H1 (cell line): ENCODE measurements around the gene PTPN1. TPM values are rescaled to one million over a fixed set of nuclear protein-coding genes. Genes with fewer than 3 reads are reported as not detected.

ENCODE experiments used
- CTCF ChIA-PET: fragments of 300-600 bp; sonication (Branson Sonifier 250); formaldehyde crosslinking; loops from one replicate; lab custom pipeline; 2021; ENCODE audit not compliant: partially characterized antibody; lab: Charles Lee
- POLR2A ChIA-PET: fragments of 300-600 bp; sonication (Branson Sonifier 250); formaldehyde crosslinking; loops from one replicate; lab custom pipeline; 2021; ENCODE audit warnings: inconsistent platforms; ENCODE audit not compliant: partially characterized antibody; lab: Charles Lee
- DNase-seq, 2 experiments: peaks; one replicate each; pipeline versions ENCODE4 v3.0.0 to v3.0.0-alpha.2; 2010 to 2022; ENCODE audit warnings: low spot score in 2 of 2, low read depth in 1 of 2, mixed read lengths in 1 of 2
- FAIRE-seq: peaks from 2 replicates; lab custom pipeline; 2011; peaks lifted over from hg19 to GRCh38; lab: Jason Lieb, UNC
- H2AFZ ChIP-seq: 2 replicates; pipeline ENCODE4 v1.8.1; 2012; ENCODE audit warnings: low read length, inconsistent platforms
- H2AK5ac ChIP-seq: 2 replicates; pipeline ENCODE4 v1.6.1; 2013; ENCODE audit warnings: low read depth, low read length
- H2BK120ac ChIP-seq: replicated peaks from 2 replicates; pipeline ENCODE3; 2013; ENCODE audit warnings: low read depth, low read length, inconsistent platforms
- H2BK12ac ChIP-seq: 2 replicates; pipeline ENCODE4 v1.6.1; 2013; ENCODE audit warnings: low read depth, low read length
- H2BK15ac ChIP-seq: 2 replicates; pipeline ENCODE4 v1.6.1; 2013; ENCODE audit warnings: low read length
- H2BK20ac ChIP-seq: 2 replicates; pipeline ENCODE4 v1.6.1; 2013; ENCODE audit warnings: low read length
- H2BK5ac ChIP-seq: 2 replicates; pipeline ENCODE4 v1.6.1; 2013; ENCODE audit warnings: low read depth, low read length
- H3K14ac ChIP-seq: 2 replicates; pipeline ENCODE4 v1.6.1; 2013; ENCODE audit warnings: inconsistent platforms; ENCODE audit not compliant: insufficient read length
- H3K18ac ChIP-seq: 2 replicates; pipeline ENCODE4 v1.6.1; 2013; ENCODE audit warnings: low read length; ENCODE audit errors: extremely low read depth
- H3K23ac ChIP-seq: 2 replicates; pipeline ENCODE4 v1.6.1; 2013; ENCODE audit warnings: inconsistent platforms; ENCODE audit not compliant: insufficient read length
- H3K23me2 ChIP-seq: 2 replicates; pipeline ENCODE4 v1.6.1; 2013; ENCODE audit warnings: low read depth, low read length
- H3K27ac ChIP-seq: 2 replicates; pipeline ENCODE4 v1.6.1; 2011; ENCODE audit warnings: low read depth, low read length, inconsistent platforms
- H3K27me3 ChIP-seq, 4 experiments: replicated peaks in 1 of 4; 1 replicate in 1 of 4; 2 replicates in 3 of 4; pipeline versions ENCODE4 v1.6.1 to v1.8.1; 2011 to 2013; ENCODE audit warnings: low read length in 3 of 4, mild to moderate bottlenecking in 3 of 4, inconsistent platforms in 2 of 4, mixed read lengths in 2 of 4, moderate library complexity in 1 of 4; ENCODE audit not compliant: control insufficient read depth in 3 of 4, insufficient read depth in 3 of 4; ENCODE audit errors: extremely low read depth in 1 of 4
- H3K36me3 ChIP-seq, 4 experiments: 2 replicates each; pipeline versions ENCODE4 v1.6.1 to v1.8.1; 2011 to 2013; ENCODE audit warnings: mild to moderate bottlenecking in 4 of 4, low read length in 3 of 4, moderate library complexity in 2 of 4, control low read depth in 1 of 4, inconsistent platforms in 1 of 4; ENCODE audit not compliant: insufficient read depth in 4 of 4, control insufficient read depth in 2 of 4
- H3K4ac ChIP-seq: replicated peaks from 2 replicates; pipeline ENCODE3; 2013; ENCODE audit warnings: low read length, low read depth, mixed read lengths, inconsistent platforms; ENCODE audit not compliant: insufficient read length
- H3K4me1 ChIP-seq, 4 experiments: replicated peaks in 1 of 4; 1 replicate in 1 of 4; 2 replicates in 3 of 4; pipeline versions ENCODE4 v1.6.1 to v1.8.1; 2011 to 2013; ENCODE audit warnings: low read length in 3 of 4, inconsistent platforms in 2 of 4, mixed read lengths in 1 of 4; ENCODE audit not compliant: insufficient read depth in 4 of 4, control insufficient read depth in 3 of 4
- H3K4me2 ChIP-seq, 2 experiments: 2 replicates each; pipeline versions ENCODE4 v1.6.1 to v1.8.1; 2011 to 2013; ENCODE audit warnings: low read depth in 2 of 2, low read length in 2 of 2, control low read depth in 1 of 2, inconsistent platforms in 1 of 2, mild to moderate bottlenecking in 1 of 2; ENCODE audit not compliant: insufficient read depth in 1 of 2
- H3K4me3 ChIP-seq, 4 experiments: fragments of 200-600, 300-600 bp in 1 of 4; sonication (generic), shearing (Covaris generic), sonication (Bioruptor Twin) in 1 of 4; 2 replicates each; pipeline versions ENCODE4 v1.5.1 to v1.8.1; 2011 to 2016; ENCODE audit warnings: low read length in 4 of 4, low read depth in 3 of 4, control low read depth in 2 of 4, inconsistent platforms in 2 of 4, mild to moderate bottlenecking in 2 of 4, mixed read lengths in 1 of 4, moderate library complexity in 1 of 4; ENCODE audit not compliant: insufficient read depth in 2 of 4; ENCODE audit errors: extremely low read depth in 1 of 4
- H3K56ac ChIP-seq: replicated peaks from 2 replicates; pipeline ENCODE3; 2013; ENCODE audit warnings: low read depth, mild to moderate bottlenecking, mixed read lengths, low read length, inconsistent platforms; ENCODE audit not compliant: insufficient read length
- H3K79me1 ChIP-seq: 2 replicates; pipeline ENCODE4 v1.6.1; 2013; ENCODE audit warnings: low read depth, low read length, control low read depth
- H3K79me2 ChIP-seq, 2 experiments: 2 replicates each; pipeline versions ENCODE4 v1.6.1 to v1.8.1; 2012 to 2013; ENCODE audit warnings: low read length in 2 of 2, mild to moderate bottlenecking in 2 of 2, inconsistent platforms in 1 of 2; ENCODE audit not compliant: insufficient read depth in 2 of 2, control insufficient read depth in 1 of 2
- H3K9ac ChIP-seq, 4 experiments: replicated peaks in 1 of 4; 1 replicate in 1 of 4; 2 replicates in 3 of 4; pipeline versions ENCODE4 v1.6.1 to v1.8.1; 2011 to 2013; ENCODE audit warnings: low read depth in 3 of 4, low read length in 3 of 4, control low read depth in 2 of 4, mild to moderate bottlenecking in 2 of 4, moderate library complexity in 2 of 4, inconsistent platforms in 1 of 4; ENCODE audit errors: extremely low read depth in 1 of 4
- H3K9me3 ChIP-seq, 2 experiments: 2 replicates each; pipeline versions ENCODE4 v1.6.1 to v1.8.1; 2012 to 2013; ENCODE audit warnings: mild to moderate bottlenecking in 2 of 2, moderate library complexity in 2 of 2, control low read depth in 1 of 2, inconsistent platforms in 1 of 2, low read depth in 1 of 2, low read length in 1 of 2, mixed read lengths in 1 of 2; ENCODE audit not compliant: insufficient read depth in 2 of 2
- H4K20me1 ChIP-seq, 2 experiments: replicated peaks in 1 of 2; 2 replicates each; pipeline versions ENCODE3 to v1.8.1; 2011 to 2013; ENCODE audit warnings: inconsistent platforms in 2 of 2, low read length in 2 of 2, mild to moderate bottlenecking in 1 of 2; ENCODE audit not compliant: insufficient read depth in 2 of 2, control insufficient read depth in 1 of 2
- H4K5ac ChIP-seq: 2 replicates; pipeline ENCODE4 v1.6.1; 2013; ENCODE audit warnings: low read length, low read depth, mixed read lengths, inconsistent platforms; ENCODE audit not compliant: insufficient read length
- H4K8ac ChIP-seq: 2 replicates; pipeline ENCODE4 v1.8.0; 2013; ENCODE audit warnings: mild to moderate bottlenecking, moderate library complexity, low read length, inconsistent platforms; ENCODE audit not compliant: insufficient read depth; ENCODE audit errors: extremely low read depth
- H4K91ac ChIP-seq: replicated peaks from 2 replicates; pipeline ENCODE3; 2013; ENCODE audit warnings: low read length, mixed read lengths, inconsistent platforms; ENCODE audit not compliant: insufficient read length
- CBX8 ChIP-seq: fragments of 300-800, 300-1000 bp; sonication (generic); IDR thresholded peaks from 2 replicates; pipeline ENCODE4 v1.7.1; 2016; ENCODE audit warnings: low read depth, low read length, borderline replicate concordance
- WGBS, 2 experiments: shearing (Covaris generic) in 1 of 2; methylation state at CpG; one replicate each; pipeline versions ENCODE4 v1.1.6 to v1.1.7; 2013 to 2015; ENCODE audit warnings: low lambda C conversion rate in 2 of 2, mixed read lengths in 2 of 2, inconsistent platforms in 1 of 2, low coverage in 1 of 2, missing lambda C conversion rate in 1 of 2; ENCODE audit not compliant: insufficient replicate concordance in 2 of 2, insufficient coverage in 1 of 2, insufficient read length in 1 of 2; ENCODE audit errors: extremely low coverage in 1 of 2, missing lambda C conversion rate in 1 of 2; 5-methylcytosine and 5-hydroxymethylcytosine counted together
- polyA plus RNA-seq, 7 experiments: library from polyadenylated mRNA; depleted of rRNA in 3 of 7; stranded (reverse) in 5 of 7; unstranded in 2 of 7; fragments of >200 nt in 5 of 7; fragments of 200-250 nt in 2 of 7; gene quantifications; 1 replicate in 5 of 7; 2 replicates in 1 of 7; 4 replicates in 1 of 7; pipeline versions ENCODE4 v1.2.1 to v1.2.3, GENCODE V29; 2011 to 2013; ENCODE audit warnings: missing spikeins in 2 of 7, mixed read lengths in 2 of 7
- total RNA-seq: library from RNA; stranded (reverse); fragmentation: NEBNext Ultra II Directional; extraction: Animal tissue kit (Norgen Biotek cat#: 25700); gene quantifications from 2 replicates; pipeline ENCODE4 v1.2.1, GENCODE V29; 2021

The PTPN1 gene
- total and polyA plus RNA-seq, 2 of the 8 experiments (the other 6 are each of a cell fraction or from before 2014, with no cell fraction given) = 18.6 to 32.1 TPM

- ChIA-PET POLR2A (interaction anchor here (0.6 to 1.4 kb wide), 4 partner anchors 8 to 112 kb away, joined by 3 to 10 read pairs (median 4); no protein-coding TSS in a partner anchor), CTCF (interaction anchor here (0.7 to 2.0 kb wide), 4 partner anchors 29 to 59 kb away, joined by 3 to 8 read pairs (median 4); no protein-coding TSS in a partner anchor)
- H3K23me2 ChIP-seq = no peaks in the 10 kb centered on the region
- no peak overlapping the region for H3K9ac ChIP-seq
- H3K4me1 ChIP-seq = peaks cover 0 to under 1% (median 0%) of the 10 kb centered on the region in 4 experiments; a peak in 3 of 7 replicates
- no peaks in the 10 kb centered on the region for H3K36me3 ChIP-seq
- no peak overlapping the region for H2BK12ac ChIP-seq
- no peak overlapping the region for H4K5ac ChIP-seq
- 92% methylated on average over 5 of the region's 5 CpGs; no CpG with 5 or more reads in 1 of the 2 experiments for WGBS, 2 experiments
- no peaks in the 10 kb centered on the region for H3K27me3 ChIP-seq
- H3K23ac ChIP-seq = no peak overlapping the region
- no peak overlapping the region for H3K14ac ChIP-seq
- H2AK5ac ChIP-seq = no peak overlapping the region
- H3K79me1 ChIP-seq = peaks cover 12% of the 10 kb centered on the region; the same call in 1 of the 2 replicates
- no peak overlapping the region for H3K4me3 ChIP-seq
- H3K18ac ChIP-seq = no peak overlapping the region
- H3K79me2 ChIP-seq = peaks cover 13 to 95% of the 10 kb centered on the region in 2 experiments
- no peak overlapping the region for H2BK20ac ChIP-seq
- no peak overlapping the region for H2BK15ac ChIP-seq
- H2BK120ac ChIP-seq = no peak overlapping the region
- DNase-seq (no peak), FAIRE-seq (no peak)
- no peaks in the 10 kb centered on the region for H3K9me3 ChIP-seq
- H2BK5ac ChIP-seq = no peak overlapping the region
- no peak for TF ChIP-seq CBX8
- H2AFZ ChIP-seq = no peak overlapping the region
- no peak overlapping the region for H3K27ac ChIP-seq
- H4K91ac ChIP-seq = no peak overlapping the region
- H3K4me2 ChIP-seq = no peak overlapping the region
- H4K8ac ChIP-seq = no peak overlapping the region
- peaks cover 2 to 6% of the 10 kb centered on the region in 2 experiments for H4K20me1 ChIP-seq
- no peak overlapping the region for H3K56ac ChIP-seq
- no peak overlapping the region for H3K4ac ChIP-seq
Observed at GRCh38 chr20:50516180-50516934, 6.2 kb downstream of the PTPN1 start.
